ENCODE results near the gene SLC35E1.
"Not testable (repeated sequence)": the region's sequence is repeated elsewhere in the genome, so short reads cannot be mapped to it uniquely, and the experiment has no call there.

SLC35E1 gene

DNA sequence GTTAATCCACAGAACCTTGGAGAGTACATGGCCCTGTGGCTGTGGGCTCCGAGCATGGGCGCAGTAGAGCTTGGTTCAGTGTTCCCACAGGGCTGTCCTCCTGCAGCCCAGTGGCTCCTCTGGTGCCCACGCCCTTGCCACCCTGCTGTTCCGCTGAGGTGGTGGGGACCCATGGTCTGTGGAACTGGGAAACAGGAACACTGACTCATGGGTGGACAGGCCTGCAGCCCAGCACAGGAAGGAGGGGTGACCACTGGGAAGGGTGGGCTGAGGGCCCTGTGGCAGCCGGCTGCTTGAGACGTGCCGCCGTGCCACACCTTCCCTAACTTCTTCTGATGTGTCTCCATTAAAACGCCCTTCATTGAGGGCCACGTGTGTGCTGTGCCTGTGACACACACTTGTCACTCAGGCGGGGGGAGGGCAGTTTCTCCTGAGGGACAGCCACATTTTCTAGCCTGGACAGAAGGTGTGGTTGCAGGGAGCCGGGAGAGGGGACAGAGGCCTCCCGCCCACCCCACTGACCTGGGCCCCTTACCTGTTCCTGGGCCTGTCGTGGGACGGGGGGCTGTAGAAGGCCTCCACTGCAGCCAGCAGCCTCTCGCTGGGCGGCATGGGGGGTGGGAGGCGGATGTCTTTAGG lies 51.1 kb downstream of the SLC35E1 start:
- DNase-seq (ENCODE audit: low read depth): no peak

DNA sequence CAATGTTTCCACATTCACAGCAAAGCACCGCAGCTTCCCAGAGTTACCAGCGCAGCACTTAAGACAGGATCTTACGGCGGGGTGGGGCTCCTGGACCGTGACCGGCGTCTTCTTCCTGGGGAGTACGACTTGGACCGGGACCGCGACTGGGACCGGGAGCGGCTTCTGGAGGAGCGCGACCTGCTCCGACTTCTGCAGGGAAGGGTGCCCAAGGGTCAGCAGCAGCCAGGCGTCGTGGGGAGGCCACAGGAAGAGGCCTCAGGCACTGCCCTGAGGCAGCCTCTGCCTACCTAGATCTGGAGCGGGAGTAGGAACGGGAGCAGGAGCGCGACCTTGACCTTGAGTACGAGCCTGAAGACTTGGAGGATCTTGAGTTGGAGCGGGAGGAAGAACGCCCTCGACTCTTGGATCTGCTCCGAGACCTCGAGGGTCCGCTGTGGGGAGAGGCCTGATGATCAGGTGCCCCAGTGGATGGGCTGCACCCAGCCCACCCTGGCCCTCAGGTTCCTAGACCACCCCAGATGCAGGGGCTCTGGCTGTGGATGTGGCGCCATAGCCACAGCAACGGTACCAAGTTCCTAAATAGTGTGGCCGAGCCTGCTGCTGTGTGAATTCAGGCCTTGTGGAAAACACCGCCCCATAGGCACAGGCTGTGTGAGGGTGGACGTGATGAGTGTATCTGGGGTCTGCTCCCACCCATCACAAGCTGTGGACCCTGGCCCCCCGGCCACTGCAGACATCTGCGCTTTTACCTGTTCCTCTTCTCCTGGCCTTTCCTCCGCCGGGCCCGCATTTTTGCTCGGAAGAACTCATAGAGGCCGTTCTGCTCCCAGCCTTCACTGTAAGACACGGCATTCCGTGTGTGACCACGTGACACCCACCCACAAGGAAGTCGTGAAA lies 51.9 kb downstream of the SLC35E1 start:
- no peak for DNase-seq (ENCODE audit: low read depth)

DNA sequence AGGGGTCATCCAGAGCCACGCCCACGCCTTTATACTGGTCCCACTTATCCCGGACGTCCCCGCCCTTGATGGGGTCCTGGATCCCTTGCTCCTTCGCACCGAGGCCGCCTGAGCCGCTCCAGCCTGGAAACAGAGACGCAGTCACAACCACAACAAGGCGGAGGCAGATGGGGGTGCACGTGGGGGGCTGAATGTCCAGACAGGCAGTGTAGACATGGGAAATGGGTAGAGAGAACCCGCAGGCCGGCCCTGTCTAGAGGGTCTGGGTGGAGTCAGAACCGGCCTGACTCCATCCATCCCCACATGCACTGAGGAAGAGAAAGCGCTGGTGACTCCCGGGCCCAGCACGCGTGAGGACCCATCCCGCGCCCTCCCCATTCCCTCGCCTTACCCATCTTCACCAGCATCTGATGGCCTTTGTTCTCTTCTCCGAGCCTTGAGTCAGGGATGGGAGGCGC lies 53.0 kb downstream of the SLC35E1 start:
- DNase-seq (ENCODE audit: low read depth): no peak

DNA sequence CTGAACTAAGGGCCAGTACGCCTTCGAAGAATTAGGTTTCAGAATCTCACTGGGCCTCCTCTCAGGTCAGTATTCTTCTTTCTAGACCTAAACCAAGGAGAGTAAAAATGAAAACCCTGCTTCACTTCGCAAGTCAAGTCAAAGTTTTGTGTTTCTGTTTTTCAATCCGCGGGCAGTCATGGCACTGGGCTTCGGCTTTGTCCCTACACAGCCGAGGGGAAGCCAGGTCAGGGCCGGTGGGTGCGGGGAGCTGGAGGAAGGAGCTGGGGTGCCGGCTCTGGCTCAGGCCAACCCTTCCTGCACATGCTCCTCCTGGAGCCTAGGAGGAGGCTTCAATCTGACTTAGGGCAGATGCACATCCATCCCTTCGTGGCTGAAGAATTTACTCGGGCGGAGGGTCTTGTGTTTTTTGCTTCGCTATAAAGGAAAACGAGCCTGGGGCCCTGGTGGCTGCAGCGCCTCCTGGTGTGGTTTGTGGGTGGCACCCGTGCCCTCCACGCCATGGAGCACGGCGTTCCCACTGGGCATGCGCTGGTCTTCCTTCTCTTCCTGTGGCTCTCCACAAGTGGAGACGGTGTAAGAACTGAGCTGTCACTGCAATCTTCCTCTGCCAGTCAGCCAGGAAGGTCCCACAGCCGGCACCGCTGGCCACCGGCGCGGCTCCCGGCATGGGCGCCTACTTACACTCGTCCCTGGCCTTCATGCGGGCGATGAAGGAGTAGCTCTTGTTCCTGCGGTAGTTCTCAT lies 53.6 kb downstream of the SLC35E1 start:
- no peak for DNase-seq (ENCODE audit: low read depth)

DNA sequence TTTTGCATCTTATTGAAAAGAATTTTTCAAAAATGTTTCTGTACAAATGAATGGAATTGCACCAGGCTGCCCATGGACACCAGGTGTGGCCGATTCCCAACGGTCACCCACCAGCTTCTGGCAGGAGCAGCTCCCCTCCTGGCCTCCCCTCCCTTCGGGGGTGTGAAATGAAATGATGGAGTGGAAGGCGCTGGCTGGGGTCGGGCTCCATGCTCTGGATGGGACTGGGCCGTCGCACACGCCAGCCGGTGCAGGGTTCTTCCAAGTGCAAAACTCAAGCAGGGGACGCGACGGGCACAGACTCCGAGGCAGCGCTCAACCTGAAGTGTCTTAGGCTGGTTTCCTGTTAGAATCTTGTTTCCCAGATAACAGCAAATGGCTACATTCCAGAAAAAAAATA lies 54.2 kb downstream of the SLC35E1 start:
- DNase-seq (ENCODE audit: low read depth): no peak

DNA sequence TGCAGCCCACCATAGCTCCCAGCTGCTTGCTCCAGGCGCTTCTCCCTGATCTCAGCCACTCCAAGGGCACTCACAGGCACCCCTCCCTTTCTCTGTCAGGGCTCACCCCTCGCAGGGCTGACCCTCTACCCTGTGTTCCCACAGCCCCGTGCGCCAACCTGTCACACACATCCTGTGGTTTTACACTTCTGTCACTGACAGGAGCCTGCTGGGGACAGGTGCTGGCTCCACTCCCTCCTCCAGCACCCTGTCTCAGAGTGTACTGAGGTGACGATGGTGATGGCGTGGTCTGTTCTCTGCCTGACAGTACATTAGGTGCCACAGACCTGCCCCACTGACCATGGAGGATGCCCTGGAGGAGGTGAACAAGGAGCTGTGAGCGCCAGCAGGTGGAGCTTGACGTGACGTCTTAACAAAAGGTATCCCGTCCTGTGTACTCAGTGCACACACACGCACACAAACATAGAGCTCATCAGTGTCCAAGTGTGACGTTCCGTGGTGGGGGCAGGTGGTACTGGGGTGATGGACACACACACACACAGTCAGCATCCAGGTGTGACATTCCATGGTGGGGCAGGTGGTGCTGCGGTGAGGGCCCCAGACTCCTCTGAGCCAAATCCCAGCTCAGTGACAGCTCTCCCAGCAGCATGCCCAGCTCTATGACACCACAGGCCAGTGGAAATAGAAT lies 55.1 kb downstream of the SLC35E1 start:
- no peak for DNase-seq (ENCODE audit: low read depth)

DNA sequence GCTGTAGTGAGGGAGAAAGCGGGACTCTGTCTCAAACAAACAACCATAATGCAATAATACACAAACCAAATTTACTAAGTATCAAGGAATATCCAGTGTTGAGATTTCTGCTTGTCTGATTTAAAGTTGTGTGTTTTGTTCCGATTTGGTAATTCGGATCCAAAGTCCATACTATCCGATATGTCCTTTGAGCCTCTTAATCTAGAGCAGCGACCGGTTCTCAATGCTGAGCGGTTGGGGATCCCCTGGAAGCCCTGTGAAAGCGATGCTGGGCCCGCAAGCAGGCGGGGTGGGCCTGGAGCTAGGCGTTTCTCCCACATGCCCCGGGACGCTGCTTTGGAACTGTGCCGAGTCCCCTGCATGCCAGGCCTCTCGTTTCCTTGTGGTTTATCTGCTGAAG lies 55.8 kb downstream of the SLC35E1 start:
- no peak for DNase-seq (ENCODE audit: low read depth)

DNA sequence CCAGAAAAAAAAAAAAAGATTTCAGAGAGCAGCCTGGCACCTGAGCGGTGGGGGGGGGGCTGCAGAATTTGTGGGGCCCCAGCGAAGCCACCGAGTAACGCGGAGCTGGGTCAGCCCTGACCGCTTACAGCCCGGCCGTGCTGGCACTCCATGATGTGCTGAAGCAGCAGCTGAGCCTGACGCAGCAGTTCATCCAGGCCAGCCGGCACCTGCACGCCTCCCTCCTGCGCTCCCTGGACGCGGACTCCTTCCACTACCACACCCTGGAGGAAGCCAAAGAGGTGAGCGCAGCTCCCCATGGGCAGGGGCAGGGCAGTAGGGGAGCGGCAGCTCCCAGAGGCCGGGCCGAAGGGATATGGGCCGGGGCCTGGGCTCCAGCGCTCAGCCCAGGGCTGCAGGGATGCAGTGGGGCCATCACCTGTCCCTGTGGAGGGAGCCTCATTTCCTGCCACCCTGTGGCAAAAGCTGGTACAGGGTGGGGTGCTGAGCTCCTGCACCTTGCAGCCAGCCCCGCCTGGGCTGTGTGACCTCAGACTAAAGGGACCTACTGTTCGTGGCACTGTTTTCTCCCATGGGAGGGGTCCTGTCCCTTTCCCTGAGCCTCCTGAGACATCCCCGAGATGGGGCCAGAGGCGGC lies 57.7 kb downstream of the SLC35E1 start:
- no peak for DNase-seq (ENCODE audit: low read depth)

DNA sequence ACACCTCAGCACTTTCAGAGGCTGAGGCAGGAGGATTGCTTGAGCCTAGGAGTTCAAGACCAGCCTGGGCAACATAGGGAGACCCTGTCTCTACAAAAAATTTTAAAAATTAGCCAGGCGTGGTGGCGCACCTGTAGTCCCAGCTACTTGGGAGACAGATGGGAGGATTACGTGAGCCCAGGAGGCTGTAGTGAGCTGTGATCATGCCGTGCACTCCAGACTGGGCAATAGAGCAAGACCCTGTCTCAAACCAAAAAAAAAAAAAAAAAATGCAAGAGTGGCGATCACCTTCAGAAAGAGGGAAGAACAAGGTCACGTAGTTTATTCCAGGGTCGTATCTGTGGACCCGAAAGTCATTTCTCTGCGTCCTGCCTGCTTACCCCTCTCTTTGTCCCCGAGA lies 59.6 kb downstream of the SLC35E1 start:
- DNase-seq (ENCODE audit: low read depth): not testable (repeated sequence)

DNA sequence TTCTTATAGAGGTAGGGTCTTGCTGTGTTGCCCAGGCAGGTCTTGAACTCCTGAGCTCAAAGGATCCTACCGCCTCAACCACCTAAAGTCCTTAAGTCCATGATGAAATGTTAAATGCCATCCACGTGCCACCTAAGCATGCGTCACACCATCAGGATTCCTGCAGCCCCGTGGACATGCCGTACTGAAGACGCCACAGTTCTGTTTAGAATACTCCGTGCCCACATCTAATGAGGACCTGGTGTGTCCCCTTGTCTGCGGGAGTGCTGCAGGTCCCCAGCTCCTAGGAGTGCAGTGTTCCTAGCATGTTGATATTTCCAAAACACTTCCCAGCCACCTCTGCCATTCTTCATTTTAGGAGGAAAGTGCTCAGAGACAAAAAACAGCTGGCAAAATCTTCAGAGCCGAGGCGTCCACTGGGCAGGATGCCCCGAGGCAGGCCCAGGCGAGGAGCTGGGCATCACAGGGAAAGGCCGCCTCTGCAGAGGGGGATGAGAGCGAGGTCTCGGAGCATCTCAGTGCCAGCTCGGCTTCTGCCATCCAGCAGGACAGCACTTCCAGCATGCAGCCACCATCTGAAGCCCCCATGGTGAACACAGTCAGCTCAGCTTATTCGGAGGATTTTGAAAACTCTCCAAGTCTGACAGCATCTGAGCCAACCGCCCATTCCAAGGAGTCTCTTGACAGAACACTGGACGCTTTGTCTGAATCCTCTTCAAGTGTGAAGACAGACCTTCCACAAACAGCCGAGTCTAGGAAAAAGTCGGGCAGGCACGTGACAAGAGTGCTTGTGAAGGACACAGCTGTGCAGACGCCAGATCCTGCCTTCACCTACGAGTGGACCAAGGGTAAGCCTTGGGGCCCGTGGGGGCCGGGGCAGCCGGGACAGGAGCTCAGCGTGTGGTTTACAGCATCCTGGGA lies 62.8 kb downstream of the SLC35E1 start:
- no peak for DNase-seq (ENCODE audit: low read depth)

DNA sequence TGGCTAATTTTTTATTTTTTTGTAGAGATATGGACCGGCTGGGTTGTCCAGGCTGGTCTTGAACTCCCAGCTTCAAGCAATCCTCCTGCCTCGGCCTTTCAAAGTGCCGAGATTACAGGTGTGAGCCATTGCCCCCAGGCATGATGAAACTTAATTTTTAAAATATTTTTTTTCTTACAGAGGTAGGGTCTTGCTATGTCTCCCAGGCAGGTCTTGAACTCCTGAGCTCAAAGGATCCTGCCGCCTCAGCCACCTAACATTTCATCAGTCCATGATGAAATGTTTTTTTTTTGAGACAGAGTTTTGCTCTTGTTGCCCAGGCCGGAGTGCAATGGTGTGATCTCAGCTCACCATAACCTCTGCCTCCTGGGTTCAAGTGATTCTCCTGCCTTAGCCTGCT lies 63.7 kb downstream of the SLC35E1 start:
- DNase-seq (ENCODE audit: low read depth): no peak

DNA sequence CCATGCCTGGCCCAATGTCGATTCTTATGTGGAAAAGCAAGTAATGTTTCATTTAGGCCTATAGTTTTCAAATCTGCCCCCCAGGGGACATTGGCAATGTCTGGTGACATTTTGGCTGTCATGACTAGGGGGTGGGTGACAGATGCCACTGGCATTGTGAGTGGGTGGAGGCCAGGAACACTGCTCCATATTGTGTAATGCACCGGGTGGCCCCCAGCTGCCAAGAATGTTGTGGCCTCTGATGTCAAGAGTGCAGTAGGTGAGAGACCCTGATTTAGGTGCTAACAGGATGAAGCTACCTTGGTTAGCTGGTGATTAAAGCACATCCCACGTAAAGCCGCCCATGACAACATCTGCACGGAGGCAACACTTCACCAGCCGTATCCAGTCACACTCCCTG lies 65.3 kb downstream of the SLC35E1 start:
- no peak for DNase-seq (ENCODE audit: low read depth)

DNA sequence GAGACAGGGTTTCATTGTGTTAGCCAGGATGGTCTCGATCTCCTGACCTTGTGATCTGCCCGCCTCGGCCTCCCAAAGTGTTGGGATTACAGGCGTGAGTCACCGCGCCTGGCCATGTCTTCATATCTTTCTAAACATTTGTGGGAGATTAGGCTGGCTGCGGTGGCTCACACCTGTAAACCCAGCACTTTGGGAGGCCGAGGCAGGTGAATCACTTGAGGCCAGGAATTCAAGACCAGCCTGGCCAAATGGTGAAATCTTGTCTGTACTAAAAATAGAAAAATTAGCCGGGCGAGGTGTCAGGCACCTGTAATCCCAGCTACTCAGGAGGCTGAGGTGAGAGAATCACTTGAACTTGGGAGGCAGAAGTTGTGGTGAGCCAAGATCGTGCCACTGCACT lies 66.1 kb downstream of the SLC35E1 start:
- not testable (repeated sequence) for DNase-seq (ENCODE audit: low read depth)

DNA sequence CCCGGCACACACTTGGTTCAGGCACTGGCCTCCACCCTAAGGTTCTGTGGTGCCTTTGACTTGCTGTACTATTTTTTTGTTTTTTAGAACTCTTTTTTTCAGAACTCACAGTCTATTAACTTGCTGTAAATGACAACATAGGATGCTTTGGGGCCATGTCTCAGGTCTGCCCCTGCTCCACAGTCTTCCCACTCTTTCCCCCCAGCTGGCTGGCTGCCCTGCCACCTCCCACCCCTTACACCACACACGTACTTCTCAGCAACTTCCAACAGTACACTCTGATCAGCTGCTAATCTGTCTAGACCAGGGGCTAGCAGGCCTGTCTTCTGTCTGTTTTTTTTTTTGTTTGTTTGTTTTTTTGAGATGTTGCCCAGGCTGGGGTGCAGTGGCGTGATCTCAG lies 67.9 kb downstream of the SLC35E1 start:
- no peak for DNase-seq (ENCODE audit: low read depth)
